Neural cell (in vitro differentiated cells): ENCODE measurements around the gene PLD6. TPM values are rescaled to one million over a fixed set of nuclear protein-coding genes. Genes with fewer than 3 reads are reported as not detected.

ENCODE experiments used
- H2AFZ ChIP-seq: fragments of 200-600, 300-800 bp; sonication (generic), shearing (Covaris generic); 2 replicates; pipeline ENCODE4 v1.6.0; 2014; ENCODE audit warnings: low read depth, mild to moderate bottlenecking, antibody characterized with exemption, low read length, moderate library complexity
- H3F3A ChIP-seq: fragments of 200-600 bp; shearing (Covaris generic); 2 replicates; pipeline ENCODE4 v1.6.1; 2016; ENCODE audit warnings: mild to moderate bottlenecking, moderate library complexity, mixed read lengths, antibody characterized with exemption, low read length; ENCODE audit not compliant: insufficient read depth, poor library complexity, severe bottlenecking
- H3K27ac ChIP-seq: fragments of 200-600, 300-800 bp; sonication (generic), shearing (Covaris generic); 2 replicates; pipeline ENCODE4 v1.5.1; 2014; ENCODE audit warnings: mild to moderate bottlenecking, low read length, moderate library complexity
- H3K27me3 ChIP-seq: fragments of 300-800, 200-600 bp; sonication (generic), shearing (Covaris generic); 2 replicates; pipeline ENCODE4 v1.6.0; 2014; ENCODE audit warnings: mild to moderate bottlenecking, low read depth, low read length, moderate library complexity; ENCODE audit not compliant: insufficient read depth
- H3K36me3 ChIP-seq: fragments of 300-800, 200-600 bp; sonication (generic), shearing (Covaris generic); 2 replicates; pipeline ENCODE4 v1.5.1; 2014; ENCODE audit warnings: mild to moderate bottlenecking, antibody characterized with exemption, low read length, moderate library complexity; ENCODE audit not compliant: insufficient read depth
- H3K4me2 ChIP-seq: fragments of 300-800, 200-600 bp; sonication (generic), shearing (Covaris generic); 2 replicates; pipeline ENCODE4 v1.6.0; 2014; ENCODE audit warnings: mild to moderate bottlenecking, low read length
- H3K4me3 ChIP-seq: fragments of 300-800, 200-600 bp; sonication (generic), shearing (Covaris generic); 2 replicates; pipeline ENCODE4 v1.5.1; 2014; ENCODE audit warnings: mild to moderate bottlenecking, low read length, moderate library complexity
- H3K79me2 ChIP-seq: fragments of 200-600 bp; shearing (Covaris generic); replicated peaks from 2 replicates; pipeline ENCODE4 v1.6.0; 2014; ENCODE audit warnings: mild to moderate bottlenecking, low read length, moderate library complexity; ENCODE audit not compliant: insufficient read depth
- H3K9ac ChIP-seq: fragments of 300-800, 200-600 bp; sonication (generic), shearing (Covaris generic); 2 replicates; pipeline ENCODE4 v1.6.1; 2016; ENCODE audit warnings: mild to moderate bottlenecking, low read length, mixed read lengths
- H3K9me2 ChIP-seq: fragments of 200-600 bp; shearing (Covaris generic); 2 replicates; pipeline ENCODE4 v1.6.1; 2016; ENCODE audit warnings: mild to moderate bottlenecking, low read length, mixed read lengths; ENCODE audit not compliant: insufficient read depth
- H3K9me3 ChIP-seq: fragments of 200-600, 300-800 bp; sonication (generic), shearing (Covaris generic); 2 replicates; pipeline ENCODE4 v1.6.1; 2016; ENCODE audit warnings: mild to moderate bottlenecking, mixed run types, low read length, moderate library complexity, mixed read lengths
- H4K20me1 ChIP-seq: fragments of 200-600 bp; shearing (Covaris generic); 2 replicates; pipeline ENCODE4 v1.6.1; 2016; ENCODE audit warnings: mild to moderate bottlenecking, mixed run types; ENCODE audit not compliant: insufficient read depth
- CTCF ChIP-seq: fragments of 450-650 bp; IDR thresholded peaks from 2 replicates; pipeline ENCODE4 v1.5.1; 2014; ENCODE audit warnings: antibody characterized with exemption, mild to moderate bottlenecking, moderate library complexity; ENCODE audit not compliant: poor library complexity, severe bottlenecking
- EP300 ChIP-seq: fragments of 450-650 bp; conservative IDR thresholded peaks from 2 replicates; pipeline ENCODE4 v1.6.1; 2014; ENCODE audit warnings: antibody characterized with exemption, mild to moderate bottlenecking, moderate library complexity; ENCODE audit not compliant: poor library complexity, severe bottlenecking
- EZH2 ChIP-seq: fragments of 200-600, 300-800 bp; shearing (Covaris generic), sonication (generic); IDR thresholded peaks from 2 replicates; pipeline ENCODE4 v1.6.1; 2014; ENCODE audit warnings: antibody characterized with exemption, low read length, borderline replicate concordance, mild to moderate bottlenecking; ENCODE audit not compliant: insufficient read depth, poor library complexity, severe bottlenecking
- MXI1 ChIP-seq: fragments of 450-650 bp; conservative IDR thresholded peaks from 2 replicates; pipeline ENCODE4 v1.6.1; 2014; ENCODE audit warnings: antibody characterized with exemption, mild to moderate bottlenecking; ENCODE audit not compliant: poor library complexity, severe bottlenecking
- POLR2AphosphoS5 ChIP-seq: IDR thresholded peaks from 2 replicates; pipeline ENCODE4 v1.6.1; 2012
- RAD21 ChIP-seq: fragments of 450-650 bp; conservative IDR thresholded peaks from 2 replicates; pipeline ENCODE4 v1.6.1; 2014; ENCODE audit warnings: antibody characterized with exemption, mild to moderate bottlenecking, moderate library complexity
- REST ChIP-seq: IDR thresholded peaks from 2 replicates; pipeline ENCODE4 v1.6.1; 2012; ENCODE audit warnings: borderline replicate concordance
- SMC3 ChIP-seq: fragments of 450-650 bp; conservative IDR thresholded peaks from 2 replicates; pipeline ENCODE4 v1.6.1; 2014; ENCODE audit warnings: antibody characterized with exemption, mild to moderate bottlenecking, moderate library complexity; ENCODE audit not compliant: poor library complexity
- TAF1 ChIP-seq: IDR thresholded peaks from 2 replicates; pipeline ENCODE4 v1.6.1; 2012; ENCODE audit warnings: low read depth
- polyA plus RNA-seq: library from polyadenylated mRNA; depleted of rRNA; stranded (reverse); fragments of >200 nt; gene quantifications from 2 replicates; pipeline ENCODE4 v1.2.3, GENCODE V29; 2014

PLD6 gene
- polyA plus RNA-seq, 1 donor from 2014 or later: 2.0 TPM

GRCh38 chr17:17216236-17216635 lies 10.1 kb upstream of the PLD6 start:
- Histone ChIP-seq H3K27me3 (no peaks in the 10 kb centered on the region), H3K9me2 (no peaks in the 10 kb centered on the region), H3F3A (no peaks in the 10 kb centered on the region), H3K9ac (no peak overlapping the region), H2AFZ (no peak overlapping the region), H3K4me2 (no peak overlapping the region), H3K36me3 (no peaks in the 10 kb centered on the region), H3K9me3 (no peaks in the 10 kb centered on the region), H3K79me2 (no peaks in the 10 kb centered on the region), H3K27ac (no peak overlapping the region), H3K4me3 (no peak overlapping the region), H4K20me1 (no peaks in the 10 kb centered on the region)
- TF ChIP-seq SMC3 (no peak), RAD21 (no peak), EP300 (no peak), MXI1 (no peak), REST (no peak), TAF1 (no peak)

- H3K4me3 ChIP-seq: no peak overlapping the region
- H3K4me2 ChIP-seq: no peak overlapping the region
- no peaks in the 10 kb centered on the region for H3K27me3 ChIP-seq
- TF ChIP-seq TAF1 (no peak), REST (no peak), RAD21 (no peak), EP300 (no peak), CTCF (no peak), EZH2 (no peak), SMC3 (no peak), MXI1 (no peak), POLR2AphosphoS5 (no peak)
- no peak overlapping the region for H3K9ac ChIP-seq
- no peaks in the 10 kb centered on the region for H3F3A ChIP-seq
- H3K9me2 ChIP-seq: no peaks in the 10 kb centered on the region
- H3K27ac ChIP-seq: no peak overlapping the region
- no peaks in the 10 kb centered on the region for H4K20me1 ChIP-seq
- no peak overlapping the region for H2AFZ ChIP-seq
- H3K36me3 ChIP-seq: no peaks in the 10 kb centered on the region
- H3K9me3 ChIP-seq: no peaks in the 10 kb centered on the region
- no peaks in the 10 kb centered on the region for H3K79me2 ChIP-seq
These were observed 9.4 kb upstream of the PLD6 start for GRCh38 chr17:17215575-17215974.
